Measurements from ENCODE around the gene PRPSAP1. TPM values are rescaled to one million over a fixed set of nuclear protein-coding genes. Genes with fewer than 3 reads are reported as not detected.

The PRPSAP1 gene
- total RNA-seq, 4 donors from 2014 or later, result 52.4 to 82.3 (median 68.7) TPM

DNA sequence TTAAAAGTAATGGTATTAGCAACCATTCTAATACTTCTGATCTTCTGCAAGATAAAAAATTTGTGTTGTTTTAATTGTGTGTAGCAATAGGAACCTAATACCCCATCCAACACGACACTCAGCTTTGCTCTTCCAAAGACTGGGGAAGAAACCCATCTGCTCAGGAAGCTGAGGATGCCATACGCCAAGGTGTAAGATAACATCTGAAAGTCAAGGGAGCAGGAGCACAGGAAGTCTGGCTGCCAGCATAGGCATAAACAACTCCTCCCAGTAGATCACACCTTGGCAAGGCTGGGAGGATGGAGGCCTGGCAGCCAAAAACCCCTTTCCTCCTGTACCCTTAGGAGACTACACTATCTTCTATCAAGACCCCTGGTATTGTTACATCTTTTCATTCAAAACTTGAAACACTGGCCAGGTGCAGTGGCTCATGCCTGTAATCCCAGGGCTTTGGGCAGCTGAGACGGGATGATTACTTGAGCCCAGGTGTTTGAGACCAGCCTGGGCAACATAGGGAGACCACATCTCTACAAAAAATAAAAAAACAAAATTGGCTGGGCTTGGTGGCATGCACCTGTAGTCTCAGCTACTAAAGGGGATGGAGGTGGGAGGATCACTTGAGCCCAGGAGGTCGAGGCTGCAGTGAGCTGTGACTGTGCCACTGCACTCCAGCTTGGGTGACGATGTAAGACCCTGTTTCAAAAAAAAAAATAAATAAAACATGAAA lies 25.0 kb upstream of the PRPSAP1 start:
- H3K9me3 ChIP-seq, result no peaks in the 10 kb centered on the region
- DNase-seq, result no peak
- intact Hi-C loops (cut with DNase I; ENCODE audit: low total_unique reads), result no loop called here
- H3K36me3 ChIP-seq, result no peaks in the 10 kb centered on the region
- H3K4me3 ChIP-seq, result no peak overlapping the region
- no peak for TF ChIP-seq POLR2A (IDR thresholded peaks at IDR 0.05)
- TF ChIP-seq, protein P1, sequence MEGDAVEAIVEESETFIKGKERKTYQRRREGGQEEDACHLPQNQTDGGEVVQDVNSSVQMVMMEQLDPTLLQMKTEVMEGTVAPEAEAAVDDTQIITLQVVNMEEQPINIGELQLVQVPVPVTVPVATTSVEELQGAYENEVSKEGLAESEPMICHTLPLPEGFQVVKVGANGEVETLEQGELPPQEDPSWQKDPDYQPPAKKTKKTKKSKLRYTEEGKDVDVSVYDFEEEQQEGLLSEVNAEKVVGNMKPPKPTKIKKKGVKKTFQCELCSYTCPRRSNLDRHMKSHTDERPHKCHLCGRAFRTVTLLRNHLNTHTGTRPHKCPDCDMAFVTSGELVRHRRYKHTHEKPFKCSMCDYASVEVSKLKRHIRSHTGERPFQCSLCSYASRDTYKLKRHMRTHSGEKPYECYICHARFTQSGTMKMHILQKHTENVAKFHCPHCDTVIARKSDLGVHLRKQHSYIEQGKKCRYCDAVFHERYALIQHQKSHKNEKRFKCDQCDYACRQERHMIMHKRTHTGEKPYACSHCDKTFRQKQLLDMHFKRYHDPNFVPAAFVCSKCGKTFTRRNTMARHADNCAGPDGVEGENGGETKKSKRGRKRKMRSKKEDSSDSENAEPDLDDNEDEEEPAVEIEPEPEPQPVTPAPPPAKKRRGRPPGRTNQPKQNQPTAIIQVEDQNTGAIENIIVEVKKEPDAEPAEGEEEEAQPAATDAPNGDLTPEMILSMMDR (IDR thresholded peaks at IDR 0.05), result no peak
- H3K27me3 ChIP-seq, result peaks cover 0 to 16% of the 10 kb centered on the region in 2 donors
- H3K27ac ChIP-seq, result no peak overlapping the region
- H3K4me1 ChIP-seq, result peaks cover 0 to 12% of the 10 kb centered on the region in 2 donors

DNA sequence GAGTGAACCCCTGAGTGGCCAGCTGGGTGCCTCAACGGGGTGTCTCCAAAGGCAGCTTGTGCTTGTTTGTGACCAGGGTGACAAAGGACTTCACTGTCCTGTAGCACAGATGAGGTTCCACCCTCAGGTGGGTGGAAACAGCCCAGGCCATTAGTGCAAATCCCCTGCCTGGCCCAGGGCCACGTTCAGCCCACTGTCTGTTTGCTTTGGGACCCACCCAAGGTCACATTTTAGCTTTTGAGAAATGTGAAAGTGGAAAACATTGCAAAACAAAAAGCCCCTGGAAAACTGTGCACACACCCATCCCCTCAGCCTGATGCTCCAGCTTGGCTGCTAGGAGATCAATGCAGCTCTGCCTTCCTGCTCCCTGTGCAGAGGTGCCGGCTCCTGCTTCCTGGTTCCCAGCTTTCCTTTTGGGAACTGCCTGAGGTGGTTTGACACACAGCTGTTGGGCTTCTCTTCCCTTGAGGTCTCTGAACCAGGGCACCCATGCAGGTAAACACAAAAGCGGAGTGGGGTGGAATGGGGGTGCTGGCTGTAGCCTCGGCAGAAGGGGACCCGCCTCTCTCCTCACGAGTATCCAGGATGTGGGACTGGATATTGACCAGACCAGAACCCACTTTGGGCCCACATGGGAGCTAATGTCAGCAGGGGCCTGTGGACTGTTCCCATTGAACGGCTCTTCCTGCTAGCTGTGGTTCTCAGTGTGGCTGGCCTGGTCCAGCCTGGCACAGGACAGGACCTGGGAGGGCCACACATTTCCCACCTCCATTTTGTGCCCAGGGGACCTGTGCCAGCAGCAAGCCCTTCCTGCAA lies 22.8 kb upstream of the PRPSAP1 start:
- Histone ChIP-seq H3K27ac (peak overlapping the region; percentile 15 to 27), H3K36me3 (no peaks in the 10 kb centered on the region), H3K4me1 (no peaks in the 10 kb centered on the region), H3K9me3 (no peaks in the 10 kb centered on the region), H3K4me3 (no peak overlapping the region), H3K27me3 (no peaks in the 10 kb centered on the region)
- DNase-seq, result no peak
- intact Hi-C loops (cut with DNase I; ENCODE audit: low total_unique reads), result no loop called here
- no peak for TF ChIP-seq POLR2A (IDR thresholded peaks at IDR 0.05)
- TF ChIP-seq, protein P1 (IDR thresholded peaks at IDR 0.05), result no peak

DNA sequence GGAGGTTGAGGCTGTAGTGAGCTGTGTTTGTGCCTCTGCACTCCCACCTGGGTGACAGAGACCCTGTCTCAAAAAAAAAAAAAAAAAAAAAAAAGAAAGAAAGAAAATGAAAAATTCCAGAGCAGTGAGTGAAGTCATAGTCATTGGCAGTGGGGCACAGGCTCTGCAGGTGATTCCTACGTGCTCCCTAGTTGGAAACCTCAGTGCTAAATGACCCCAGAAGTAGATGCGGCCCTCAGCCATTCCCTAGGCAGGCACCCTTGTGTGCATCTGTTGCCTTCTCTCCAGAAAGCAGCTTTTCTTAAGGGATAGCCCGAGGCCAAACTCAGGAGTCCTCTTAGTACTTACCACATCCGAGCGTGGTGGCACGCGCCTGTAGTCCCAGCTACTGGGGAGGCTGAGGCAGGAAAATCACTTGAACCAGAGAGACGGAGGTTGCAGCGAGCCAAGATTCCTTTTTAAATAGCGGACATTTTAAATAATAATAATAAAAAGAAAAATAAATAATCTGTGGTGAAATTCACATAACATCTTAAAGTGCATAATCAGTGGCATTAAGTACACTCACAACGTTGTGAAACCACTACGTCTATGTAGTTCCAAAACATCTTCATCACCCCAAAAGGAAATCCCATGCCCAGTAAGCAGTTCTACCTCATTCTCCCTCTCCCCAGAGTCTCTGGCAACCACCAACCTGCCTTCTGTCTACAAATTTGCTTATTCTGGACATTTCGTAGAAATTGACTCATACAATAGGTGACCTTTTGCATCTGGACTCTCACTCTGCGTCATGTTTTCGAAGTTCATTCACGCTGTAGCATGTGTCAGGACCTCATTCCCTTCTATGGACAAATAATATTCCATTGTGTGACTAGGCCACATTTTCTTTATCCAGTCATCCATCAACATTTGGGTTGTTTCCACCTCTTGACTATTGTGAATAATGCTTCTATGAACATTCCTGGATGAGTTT lies 18.2 kb upstream of the PRPSAP1 start:
- intact Hi-C loops (cut with DNase I; ENCODE audit: low total_unique reads), result no loop called here
- Histone ChIP-seq H3K27me3 (no peaks in the 10 kb centered on the region), H3K9me3 (no peaks in the 10 kb centered on the region), H3K36me3 (no peaks in the 10 kb centered on the region), H3K4me1 (no peaks in the 10 kb centered on the region), H3K27ac (no peak overlapping the region), H3K4me3 (no peak overlapping the region)
- DNase-seq, result no peak
- no peak for TF ChIP-seq POLR2A (IDR thresholded peaks at IDR 0.05)

DNA sequence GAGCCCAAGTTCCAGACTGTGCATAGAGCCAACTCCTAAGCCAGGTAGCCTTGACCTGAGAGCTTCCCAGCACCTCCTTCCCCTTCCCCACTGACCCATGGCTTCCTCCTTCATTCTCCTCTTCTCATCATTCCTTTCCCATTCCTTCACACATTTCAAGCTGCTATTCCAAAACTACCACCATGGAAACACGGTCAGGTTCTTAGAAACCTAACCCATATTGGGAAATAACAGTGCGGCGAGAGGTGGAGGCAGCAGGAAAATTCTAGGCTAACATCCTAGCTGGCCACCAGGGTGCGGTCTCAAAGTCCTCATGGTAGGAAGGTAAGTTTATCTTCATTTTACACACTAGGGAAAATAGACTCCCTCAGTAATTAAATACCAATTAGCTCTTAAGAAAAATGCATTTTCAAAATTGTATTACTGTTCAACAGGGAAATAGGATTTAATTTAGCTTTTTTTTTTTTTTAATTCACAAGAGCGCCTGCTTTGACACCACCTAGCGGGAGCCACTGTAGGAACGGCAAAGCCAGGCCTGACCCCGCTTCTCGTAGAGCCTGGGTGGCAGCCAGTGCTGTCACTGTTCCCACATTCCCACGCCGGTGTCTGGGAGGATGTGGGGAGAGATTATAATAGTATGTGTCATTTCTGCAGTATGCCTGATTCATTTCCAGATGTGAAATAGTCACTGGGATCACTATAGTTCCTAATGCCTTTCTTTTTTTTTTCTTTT lies 16.7 kb upstream of the PRPSAP1 start:
- Histone ChIP-seq H3K27me3 (no peaks in the 10 kb centered on the region), H3K27ac (peak overlapping the region; percentile 21 to 33), H3K4me3 (no peak overlapping the region), H3K9me3 (no peaks in the 10 kb centered on the region), H3K4me1 (no peaks in the 10 kb centered on the region), H3K36me3 (no peaks in the 10 kb centered on the region)
- intact Hi-C loops (cut with DNase I; ENCODE audit: low total_unique reads), result no loop called here
- no peak for TF ChIP-seq POLR2A (IDR thresholded peaks at IDR 0.05)
- TF ChIP-seq, protein P1 (IDR thresholded peaks at IDR 0.05), result peak; percentile 10 to 48 (median 22)
- peak; percentile 76 to 85 for DNase-seq

DNA sequence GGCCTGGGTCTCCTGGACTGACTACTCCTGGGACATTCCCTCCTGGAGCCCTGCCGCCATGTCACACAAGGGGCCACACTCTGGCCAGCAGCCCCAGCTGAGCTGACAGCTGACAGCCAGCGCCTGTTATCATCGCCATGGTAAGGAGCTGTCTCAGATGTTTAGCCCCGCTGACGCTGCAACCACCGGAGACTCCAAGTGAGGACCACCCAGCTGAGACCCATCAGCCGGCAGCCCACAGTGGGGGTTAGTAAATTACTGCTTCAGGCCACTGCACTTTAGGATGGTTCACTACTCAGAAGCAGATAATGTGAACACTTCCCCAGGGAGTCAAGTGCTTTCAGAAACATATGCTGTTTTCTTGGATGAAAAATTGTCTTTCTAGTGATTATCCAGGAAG lies 16.1 kb upstream of the PRPSAP1 start:
- TF ChIP-seq POLR2A (IDR thresholded peaks at IDR 0.05), result no peak
- TF ChIP-seq, protein P1 (IDR thresholded peaks at IDR 0.05), result no peak
- intact Hi-C loops (cut with DNase I; ENCODE audit: low total_unique reads), result no loop called here
- Histone ChIP-seq H3K27ac (peak overlapping the region in 1 of 2 donors; percentile 33), H3K4me1 (no peaks in the 10 kb centered on the region), H3K9me3 (no peaks in the 10 kb centered on the region), H3K36me3 (no peaks in the 10 kb centered on the region), H3K27me3 (no peaks in the 10 kb centered on the region), H3K4me3 (no peak overlapping the region)
- DNase-seq, result no peak
